ENCODE data around the gene DCUN1D2. TPM values are rescaled to one million over a fixed set of nuclear protein-coding genes. Genes with fewer than 3 reads are reported as not detected.
"Not testable (repeated sequence)": the region's sequence is repeated elsewhere in the genome, so short reads cannot be mapped to it uniquely, and the experiment has no call there.

Gene DCUN1D2
- total RNA-seq, 4 donors from 2014 or later = 45.1 to 63.6 (median 56.0) TPM

DNA sequence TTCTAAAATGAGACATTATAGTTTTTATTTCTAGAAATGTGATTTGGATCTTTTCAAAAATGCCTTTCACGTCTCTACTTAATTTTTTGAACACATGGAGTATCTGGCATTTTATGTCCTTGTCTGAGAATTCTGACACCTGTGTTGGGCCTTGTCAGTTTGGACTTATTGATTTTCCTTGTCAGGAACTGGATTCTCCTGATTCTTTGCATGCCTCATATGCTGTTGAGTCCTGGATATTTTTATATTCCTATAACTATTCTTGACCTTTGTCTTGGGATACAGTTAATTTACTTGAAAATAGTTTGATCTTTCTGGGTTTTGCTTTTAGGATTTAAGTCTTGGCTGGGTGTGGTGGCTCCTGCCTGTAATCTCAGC, 47.5 kb downstream of the DCUN1D2 start:
- Histone ChIP-seq H3K4me1 (no peaks in the 10 kb centered on the region), H3K36me3 (peaks cover 0 to 32% of the 10 kb centered on the region in 2 donors), H3K27ac (no peak overlapping the region), H3K27me3 (no peaks in the 10 kb centered on the region), H3K9me3 (no peaks in the 10 kb centered on the region), H3K4me3 (no peak overlapping the region)
- ATAC-seq (no peak), DNase-seq (no peak)
- intact Hi-C loops (cut with DNase I; ENCODE audit: low total_unique reads) = no loop called here
- TF ChIP-seq, protein P1, sequence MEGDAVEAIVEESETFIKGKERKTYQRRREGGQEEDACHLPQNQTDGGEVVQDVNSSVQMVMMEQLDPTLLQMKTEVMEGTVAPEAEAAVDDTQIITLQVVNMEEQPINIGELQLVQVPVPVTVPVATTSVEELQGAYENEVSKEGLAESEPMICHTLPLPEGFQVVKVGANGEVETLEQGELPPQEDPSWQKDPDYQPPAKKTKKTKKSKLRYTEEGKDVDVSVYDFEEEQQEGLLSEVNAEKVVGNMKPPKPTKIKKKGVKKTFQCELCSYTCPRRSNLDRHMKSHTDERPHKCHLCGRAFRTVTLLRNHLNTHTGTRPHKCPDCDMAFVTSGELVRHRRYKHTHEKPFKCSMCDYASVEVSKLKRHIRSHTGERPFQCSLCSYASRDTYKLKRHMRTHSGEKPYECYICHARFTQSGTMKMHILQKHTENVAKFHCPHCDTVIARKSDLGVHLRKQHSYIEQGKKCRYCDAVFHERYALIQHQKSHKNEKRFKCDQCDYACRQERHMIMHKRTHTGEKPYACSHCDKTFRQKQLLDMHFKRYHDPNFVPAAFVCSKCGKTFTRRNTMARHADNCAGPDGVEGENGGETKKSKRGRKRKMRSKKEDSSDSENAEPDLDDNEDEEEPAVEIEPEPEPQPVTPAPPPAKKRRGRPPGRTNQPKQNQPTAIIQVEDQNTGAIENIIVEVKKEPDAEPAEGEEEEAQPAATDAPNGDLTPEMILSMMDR (IDR thresholded peaks at IDR 0.05 in 4 of 5, conservative IDR thresholded peaks at IDR 0.05 in 1 of 5) = no peak
- TF ChIP-seq POLR2A (IDR thresholded peaks at IDR 0.05) = no peak
- in situ Hi-C loops (cut with MboI; ENCODE audit: low sequenced_read_pairs in 4 of 4) = no loop called here

DNA sequence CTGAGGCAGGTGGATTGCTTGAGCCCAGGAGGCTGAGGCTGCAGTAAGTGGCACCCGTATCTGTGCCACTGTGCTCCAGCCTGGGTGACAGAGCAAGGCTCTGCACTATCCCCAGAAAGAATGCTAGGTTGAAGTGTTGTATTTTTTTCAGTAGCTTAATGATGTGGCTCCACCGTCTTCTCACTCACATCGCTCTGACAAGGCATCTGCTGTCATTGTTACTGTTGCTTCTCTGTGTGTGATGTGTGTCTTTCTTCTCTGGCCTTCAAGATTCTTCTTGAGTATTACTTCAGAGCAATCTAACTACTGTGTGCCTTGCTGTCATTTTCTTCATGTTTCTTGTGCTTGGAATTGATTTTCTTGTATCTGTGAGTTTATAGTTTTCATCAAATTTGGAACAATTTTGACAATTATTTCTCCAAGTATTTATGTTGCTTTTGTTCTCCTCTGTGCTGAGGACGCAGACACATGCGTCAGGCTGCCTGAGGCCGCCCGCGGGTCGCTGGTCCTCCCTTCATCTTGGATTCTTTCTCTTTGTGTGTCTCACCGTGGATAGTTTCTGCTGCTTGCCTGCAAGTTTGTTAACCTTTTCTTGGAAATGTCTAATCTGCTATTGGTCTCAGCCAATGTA, 48.0 kb downstream of the DCUN1D2 start:
- no peak overlapping the region for H3K4me3 ChIP-seq
- in situ Hi-C loops (cut with MboI; ENCODE audit: low sequenced_read_pairs in 4 of 4) (no loop called here), intact Hi-C loops (cut with DNase I; ENCODE audit: low total_unique reads) (no loop called here)
- H3K27me3 ChIP-seq = no peaks in the 10 kb centered on the region
- DNase-seq = no peak
- no peak for ATAC-seq
- peaks cover 0 to 32% of the 10 kb centered on the region in 2 donors for H3K36me3 ChIP-seq
- TF ChIP-seq, protein P1 (IDR thresholded peaks at IDR 0.05 in 4 of 5, conservative IDR thresholded peaks at IDR 0.05 in 1 of 5) = no peak
- no peak for TF ChIP-seq POLR2A (IDR thresholded peaks at IDR 0.05)
- H3K4me1 ChIP-seq = no peaks in the 10 kb centered on the region
- H3K27ac ChIP-seq = no peak overlapping the region
- no peaks in the 10 kb centered on the region for H3K9me3 ChIP-seq

DNA sequence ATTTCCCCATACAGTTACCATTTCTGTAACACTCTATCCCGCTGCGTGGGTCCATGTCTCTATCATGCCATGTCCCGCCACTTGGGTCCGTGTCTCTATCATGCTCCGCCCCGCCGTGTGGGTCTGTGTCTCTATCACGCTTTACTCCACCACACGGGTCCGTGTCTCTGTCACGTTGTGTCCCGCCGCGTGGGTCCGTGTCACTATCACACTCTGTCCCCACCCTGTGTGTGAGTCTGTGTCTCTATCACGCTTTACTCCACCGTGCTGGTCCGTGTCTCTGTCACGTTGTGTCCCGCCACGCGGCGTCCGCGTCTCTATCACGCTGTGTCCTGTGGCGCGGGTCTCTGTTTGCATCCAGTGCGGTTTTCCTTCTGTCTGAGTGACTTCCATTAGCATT, 48.9 kb downstream of the DCUN1D2 start:
- H3K27ac ChIP-seq = no peak overlapping the region
- peaks cover 0 to 35% of the 10 kb centered on the region in 2 donors for H3K36me3 ChIP-seq
- no peaks in the 10 kb centered on the region for H3K4me1 ChIP-seq
- no peak for TF ChIP-seq POLR2A (IDR thresholded peaks at IDR 0.05)
- TF ChIP-seq, protein P1 (IDR thresholded peaks at IDR 0.05 in 4 of 5, conservative IDR thresholded peaks at IDR 0.05 in 1 of 5) = no peak
- in situ Hi-C loops (cut with MboI; ENCODE audit: low sequenced_read_pairs in 4 of 4) = no loop called here
- peak in 1 of 2 donors; percentile 6 for DNase-seq
- ATAC-seq = no peak
- H3K27me3 ChIP-seq = no peaks in the 10 kb centered on the region
- no peaks in the 10 kb centered on the region for H3K9me3 ChIP-seq
- H3K4me3 ChIP-seq = no peak overlapping the region
- intact Hi-C loops (cut with DNase I; ENCODE audit: low total_unique reads) = no loop called here

DNA sequence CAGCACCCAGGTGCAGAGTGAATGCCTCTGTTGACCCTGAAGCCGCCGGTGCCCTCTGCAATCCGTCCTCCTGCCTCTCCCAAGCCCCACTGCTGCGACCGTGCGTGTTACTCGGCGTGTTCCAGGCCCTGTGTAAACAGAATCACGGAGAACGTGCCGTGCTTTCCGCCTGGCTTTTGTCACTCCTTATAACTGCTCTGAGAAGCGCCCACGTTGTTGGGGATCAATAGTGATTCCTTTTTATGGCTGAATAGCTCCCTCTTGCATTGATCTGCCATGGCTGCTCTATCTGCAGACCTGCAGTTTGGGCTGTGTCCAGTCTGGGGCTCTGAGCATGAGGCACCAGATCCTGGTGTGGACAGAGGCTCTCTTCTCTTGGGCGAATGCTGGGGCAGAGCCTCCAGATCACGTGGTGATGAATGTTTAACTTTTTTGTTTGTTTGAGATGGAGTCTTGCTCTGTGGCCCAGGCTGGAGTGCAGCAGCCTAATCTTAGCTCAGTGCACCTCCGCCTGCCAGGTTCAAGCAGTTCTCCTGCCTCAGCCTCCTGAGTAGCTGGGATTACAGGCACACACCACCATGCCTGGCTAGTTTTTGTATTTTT, 53.0 kb downstream of the DCUN1D2 start:
- peak overlapping the region; percentile 12 to 56 (median 36) for H3K27ac ChIP-seq
- no peak for TF ChIP-seq POLR2A (IDR thresholded peaks at IDR 0.05)
- TF ChIP-seq, protein P1 (IDR thresholded peaks at IDR 0.05 in 4 of 5, conservative IDR thresholded peaks at IDR 0.05 in 1 of 5) = no peak
- DNase-seq (no peak), ATAC-seq (peak in 1 of 2 donors; percentile 19)
- no peaks in the 10 kb centered on the region for H3K9me3 ChIP-seq
- no peak overlapping the region for H3K4me3 ChIP-seq
- H3K27me3 ChIP-seq = no peaks in the 10 kb centered on the region
- no peaks in the 10 kb centered on the region for H3K4me1 ChIP-seq
- in situ Hi-C loops (cut with MboI; ENCODE audit: low sequenced_read_pairs in 4 of 4) = no loop called here
- H3K36me3 ChIP-seq = peaks cover 0 to 24% of the 10 kb centered on the region in 2 donors
- intact Hi-C loops (cut with DNase I; ENCODE audit: low total_unique reads) = no loop called here

DNA sequence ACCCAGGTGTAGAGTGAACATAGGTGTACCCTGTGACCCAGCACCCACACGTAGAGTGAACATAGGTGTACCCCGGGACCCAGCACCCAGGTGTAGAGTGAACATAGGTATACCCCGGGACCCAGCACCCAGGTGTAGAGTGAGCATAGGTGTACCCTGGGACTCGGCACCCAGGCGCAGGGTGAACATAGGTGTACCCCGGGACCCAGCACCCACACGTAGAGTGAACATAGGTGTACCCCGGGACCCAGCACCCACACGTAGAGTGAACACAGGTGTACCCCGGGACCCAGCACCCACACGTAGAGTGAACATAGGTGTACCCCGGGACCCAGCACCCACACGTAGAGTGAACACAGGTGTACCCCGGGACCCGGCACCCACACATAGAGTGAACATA, 53.6 kb downstream of the DCUN1D2 start:
- H3K9me3 ChIP-seq; H3K4me3 ChIP-seq; DNase-seq; intact Hi-C loops (cut with DNase I; ENCODE audit: low total_unique reads); H3K27me3 ChIP-seq; H3K4me1 ChIP-seq; ATAC-seq; in situ Hi-C loops (cut with MboI; ENCODE audit: low sequenced_read_pairs in 4 of 4): not testable (repeated sequence)
- peak overlapping the region in 1 of 4 donors; percentile 54 for H3K27ac ChIP-seq
- peaks cover 0 to 17% of the 10 kb centered on the region in 2 donors for H3K36me3 ChIP-seq

DNA sequence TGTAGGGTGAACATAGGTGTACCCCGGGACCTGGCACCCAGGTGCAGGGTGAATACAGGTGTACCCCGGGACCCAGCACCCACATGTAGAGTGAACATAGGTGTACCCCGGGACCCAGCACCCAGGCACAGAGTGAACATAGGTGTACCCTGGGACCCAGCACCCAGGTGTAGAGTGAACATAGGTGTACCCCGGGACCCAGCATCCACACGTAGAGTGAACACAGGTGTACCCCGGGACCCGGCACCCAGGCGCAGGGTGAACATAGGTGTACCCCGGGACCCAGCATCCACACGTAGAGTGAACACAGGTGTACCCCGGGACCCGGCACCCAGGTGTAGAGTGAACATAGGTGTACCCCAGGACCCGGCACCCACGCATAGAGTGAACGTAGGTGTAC, 54.6 kb downstream of the DCUN1D2 start:
- H3K27me3 ChIP-seq; H3K4me1 ChIP-seq; H3K4me3 ChIP-seq; H3K9me3 ChIP-seq; ATAC-seq; DNase-seq; H3K36me3 ChIP-seq; intact Hi-C loops (cut with DNase I; ENCODE audit: low total_unique reads); in situ Hi-C loops (cut with MboI; ENCODE audit: low sequenced_read_pairs in 4 of 4); H3K27ac ChIP-seq: not testable (repeated sequence)
